Retinal pigment epithelial cell (primary cell): ENCODE data around the gene POLR3B.

Experiments
- DNase-seq: peaks from one replicate; pipeline ENCODE4 v3.0.0-alpha.2; 2010; ENCODE audit warnings: low read depth
- H3K4me3 ChIP-seq: 2 replicates; pipeline ENCODE4 v1.5.1; 2011; ENCODE audit warnings: mild to moderate bottlenecking, low read length, control low read depth, moderate library complexity
- CTCF ChIP-seq: conservative IDR thresholded peaks from 2 replicates; pipeline ENCODE4 v1.5.1; 2011; ENCODE audit warnings: low read depth, low read length, control low read depth, inconsistent platforms

POLR3B gene

GRCh38 chr12:106499628-106500027, 142.1 kb downstream of the POLR3B start:
- no peak for DNase-seq
- TF ChIP-seq CTCF: no peak

GRCh38 chr12:106506691-106507090, 149.1 kb downstream of the POLR3B start:
- DNase-seq: no peak
- no peak overlapping the region for H3K4me3 ChIP-seq
- no peak for TF ChIP-seq CTCF

More at GRCh38 chr12:106499628-106500027, 142.1 kb downstream of the POLR3B start:
- H3K4me3 ChIP-seq: no peak overlapping the region

- TF ChIP-seq CTCF: no peak
- DNase-seq: no peak
- H3K4me3 ChIP-seq: no peak overlapping the region
Observed at GRCh38 chr12:106508966-106509365, 151.4 kb downstream of the POLR3B start.

- no peak for DNase-seq
- TF ChIP-seq CTCF: no peak
- no peak overlapping the region for H3K4me3 ChIP-seq
Observed at GRCh38 chr12:106511365-106511764, 153.8 kb downstream of the POLR3B start.

- no peak for DNase-seq
- H3K4me3 ChIP-seq: no peak overlapping the region
- no peak for TF ChIP-seq CTCF
Observed at GRCh38 chr12:106517314-106517713, 159.8 kb downstream of the POLR3B start.

GRCh38 chr12:106519607-106520021, 162.1 kb downstream of the POLR3B start:
- H3K4me3 ChIP-seq: peak overlapping the region; percentile 4
- DNase-seq: peak; percentile 65
- no peak for TF ChIP-seq CTCF

- DNase-seq: no peak
- H3K4me3 ChIP-seq: no peak overlapping the region
- no peak for TF ChIP-seq CTCF
Observed at GRCh38 chr12:106521901-106522300, 164.4 kb downstream of the POLR3B start.
